Esophagus (tissue), 2 donors: ENCODE measurements around the gene GOLGA6L1. TPM values are rescaled to one million over a fixed set of nuclear protein-coding genes. Genes with fewer than 3 reads are reported as not detected.
"Not testable (repeated sequence)": the region's sequence is repeated elsewhere in the genome, so short reads cannot be mapped to it uniquely, and the experiment has no call there.

ENCODE experiments used
- H3K27ac ChIP-seq, 2 donors: one replicate each; pipeline ENCODE4 v1.5.1; 2013; ENCODE audit warnings: low read depth in 2 of 2, mild to moderate bottlenecking in 2 of 2, inconsistent platforms in 1 of 2, low read length in 1 of 2, moderate library complexity in 1 of 2
- H3K27me3 ChIP-seq, 2 donors: one replicate each; pipeline ENCODE4 v1.6.1; 2013; ENCODE audit warnings: low read length in 2 of 2, control low read depth in 1 of 2, mild to moderate bottlenecking in 1 of 2; ENCODE audit not compliant: insufficient read depth in 2 of 2, control insufficient read depth in 1 of 2
- H3K36me3 ChIP-seq, 2 donors: one replicate each; pipeline ENCODE4 v1.6.1; 2013; ENCODE audit warnings: low read length in 1 of 2; ENCODE audit not compliant: control insufficient read depth in 2 of 2, insufficient read depth in 2 of 2
- H3K4me1 ChIP-seq, 2 donors: one replicate each; pipeline ENCODE4 v1.6.1; 2013; ENCODE audit warnings: low read length in 1 of 2; ENCODE audit not compliant: control insufficient read depth in 2 of 2, insufficient read depth in 2 of 2
- H3K4me3 ChIP-seq, 2 donors: one replicate each; pipeline ENCODE4 v1.5.1; 2013; ENCODE audit warnings: low read length in 2 of 2, mild to moderate bottlenecking in 2 of 2, low read depth in 1 of 2, moderate library complexity in 1 of 2
- H3K9me3 ChIP-seq, 2 donors: one replicate each; pipeline ENCODE4 v1.6.1; 2013; ENCODE audit warnings: mild to moderate bottlenecking in 2 of 2, low read depth in 1 of 2, low read length in 1 of 2, moderate library complexity in 1 of 2; ENCODE audit not compliant: control insufficient read depth in 2 of 2, insufficient read depth in 1 of 2
- WGBS, 2 donors: extraction: QIAGEN DNeasy Blood & Tissue Kit; methylation state at CpG; one replicate each; pipeline ENCODE4 v1.1.7; 2013; 5-methylcytosine and 5-hydroxymethylcytosine counted together
- polyA plus RNA-seq, 2 donors: library from polyadenylated mRNA; stranded (reverse); fragments of 200-250 nt; gene quantifications; one replicate each; pipeline ENCODE4 v1.2.3, GENCODE V29; 2013
- donor health status: healthy with polysubstance abuse.
- donor health status: Bipolar disorder and iron deficiency.

Gene GOLGA6L1, protein sequence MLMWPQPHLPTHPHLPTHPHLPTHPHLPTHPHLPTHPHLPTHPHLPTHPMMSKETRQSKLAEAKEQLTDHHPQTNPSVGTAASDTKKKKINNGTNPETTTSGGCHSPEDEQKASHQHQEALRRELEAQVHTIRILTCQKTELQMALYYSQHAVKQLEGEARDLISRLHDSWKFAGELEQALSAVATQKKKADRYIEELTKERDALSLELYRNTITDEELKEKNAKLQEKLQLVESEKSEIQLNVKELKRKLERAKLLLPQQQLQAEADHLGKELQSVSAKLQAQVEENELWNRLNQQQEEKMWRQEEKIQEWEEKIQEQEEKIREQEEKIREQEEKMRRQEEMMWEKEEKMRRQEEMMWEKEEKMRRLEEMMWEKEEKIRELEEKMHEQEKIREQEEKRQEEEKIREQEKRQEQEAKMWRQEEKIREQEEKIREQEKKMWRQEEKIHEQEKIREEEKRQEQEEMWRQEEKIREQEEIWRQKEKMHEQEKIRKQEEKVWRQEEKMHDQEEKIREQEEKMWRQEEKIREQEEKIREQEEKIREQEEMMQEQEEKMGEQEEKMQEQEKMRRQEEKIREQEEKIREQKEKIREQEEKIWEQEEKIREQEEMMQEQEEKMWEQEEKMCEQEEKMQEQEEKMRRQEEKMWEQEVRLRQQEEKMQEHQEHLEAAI
- polyA plus RNA-seq, result not detected

DNA sequence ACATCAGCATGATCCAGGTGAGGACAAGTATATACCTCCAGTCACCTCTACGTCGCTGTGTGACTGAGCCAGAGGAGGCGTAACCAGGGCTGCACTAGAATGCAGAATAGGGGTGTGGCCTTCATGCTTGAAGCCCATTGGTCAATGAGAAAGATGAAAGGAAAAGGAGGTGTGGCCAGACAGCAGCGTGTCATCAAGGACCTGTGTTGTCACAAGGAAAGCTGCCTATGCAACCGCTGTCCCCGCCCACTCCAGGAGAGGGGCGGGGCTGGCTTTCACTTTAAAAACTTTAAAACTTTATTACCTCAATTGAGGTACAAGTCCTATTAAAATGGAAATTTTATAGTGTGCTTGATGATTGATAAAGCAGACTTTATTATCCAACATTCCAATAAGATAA lies at the start of gene GOLGA6L1:
TSS of gene GOLGA6L1 (minus strand) at position 101 of the 400 bp plus-strand sequence. CDS start at position 10, 91 bp downstream.
- not testable (repeated sequence) for H3K4me3 ChIP-seq

DNA sequence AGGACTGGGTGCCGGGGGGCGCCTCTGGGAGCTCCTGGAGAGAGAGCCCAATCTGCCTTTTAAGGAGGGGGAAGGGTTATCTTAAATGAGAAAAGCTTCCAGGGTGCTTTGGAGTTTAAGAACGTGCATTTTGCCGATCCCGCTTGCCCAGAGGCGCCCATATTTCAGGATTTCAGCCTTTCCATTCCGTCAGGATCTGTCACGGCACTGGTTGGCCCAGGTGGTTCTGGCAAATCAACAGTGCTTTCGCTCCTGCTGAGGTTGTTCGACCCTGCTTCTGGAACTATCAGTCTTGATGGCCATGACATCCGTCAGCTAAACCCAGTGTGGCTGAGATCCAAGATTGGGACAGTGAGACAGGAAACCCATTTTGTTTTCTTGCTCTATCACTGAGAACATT lies 44.6 kb upstream of the GOLGA6L1 start:
- not testable (repeated sequence) for H3K27ac ChIP-seq, H3K4me1 ChIP-seq, H3K36me3 ChIP-seq, H3K9me3 ChIP-seq, H3K27me3 ChIP-seq, H3K4me3 ChIP-seq
- WGBS, 2 donors, result 88% methylated on average over 9 of the region's 11 CpGs

More for the DNA sequence above, at the start of gene GOLGA6L1:
- H3K27ac ChIP-seq, H3K27me3 ChIP-seq, H3K36me3 ChIP-seq, H3K4me1 ChIP-seq, H3K9me3 ChIP-seq: not testable (repeated sequence)
- no CpG with 5 or more reads among the region's 7 CpGs for WGBS, 2 donors

GRCh38 chr15:23180547-23180927 lies 43.9 kb upstream of the GOLGA6L1 start:
- H3K27me3 ChIP-seq, H3K27ac ChIP-seq, H3K9me3 ChIP-seq, H3K36me3 ChIP-seq, H3K4me3 ChIP-seq, H3K4me1 ChIP-seq: not testable (repeated sequence)
- WGBS, 2 donors, result 87 to 91% methylated on average over 16 of the region's 16 CpGs

DNA sequence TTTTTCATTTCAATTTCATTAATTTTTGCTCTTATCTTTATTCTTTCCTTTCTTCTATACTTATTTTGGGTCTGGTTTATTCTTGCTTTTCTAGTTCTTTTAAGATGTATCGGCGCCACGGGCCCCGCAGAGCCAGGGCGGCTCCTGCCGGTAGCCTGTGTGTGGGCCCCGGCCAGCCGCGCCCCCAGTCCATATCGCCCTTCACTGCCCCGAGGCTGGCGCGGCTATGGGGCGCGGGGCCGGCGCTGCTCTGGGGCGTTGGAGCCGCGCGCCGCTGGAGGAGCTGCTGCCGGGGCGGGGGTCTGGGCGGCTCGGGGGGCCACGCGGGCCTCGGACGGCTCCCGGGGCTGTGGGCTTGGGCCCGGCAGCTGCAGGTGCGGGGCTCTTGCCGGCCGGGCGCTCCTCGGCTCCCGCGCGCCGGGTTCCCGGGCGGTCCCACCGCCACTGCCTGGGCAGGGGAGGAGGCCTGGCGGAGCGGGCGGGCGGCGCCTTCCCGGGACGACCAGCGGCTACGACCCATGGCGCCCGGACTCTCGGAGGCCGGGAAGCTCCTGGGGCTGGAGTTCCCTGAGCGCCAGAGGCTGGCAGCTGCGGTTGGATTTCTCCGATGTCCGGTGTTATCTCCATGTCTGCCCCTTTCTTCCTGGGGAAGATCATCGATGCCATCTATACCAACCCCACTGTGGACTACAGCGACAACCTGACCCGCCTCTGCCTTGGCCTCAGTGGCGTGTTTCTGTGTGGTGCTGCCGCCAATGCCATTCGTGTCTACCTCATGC lies 43.3 kb upstream of the GOLGA6L1 start:
- WGBS, 2 donors, result 22% methylated on average over 47 to 53 of the region's 67 CpGs
- H3K36me3 ChIP-seq, H3K27ac ChIP-seq, H3K9me3 ChIP-seq, H3K27me3 ChIP-seq, H3K4me1 ChIP-seq, H3K4me3 ChIP-seq: not testable (repeated sequence)

- H3K9me3 ChIP-seq, H3K4me3 ChIP-seq, H3K27ac ChIP-seq, H3K36me3 ChIP-seq, H3K27me3 ChIP-seq, H3K4me1 ChIP-seq: not testable (repeated sequence)
- WGBS, 2 donors, result 90% methylated on average over 15 to 20 of the region's 20 CpGs
These were observed 40.1 kb upstream of the GOLGA6L1 start for GRCh38 chr15:23176683-23177082.

DNA sequence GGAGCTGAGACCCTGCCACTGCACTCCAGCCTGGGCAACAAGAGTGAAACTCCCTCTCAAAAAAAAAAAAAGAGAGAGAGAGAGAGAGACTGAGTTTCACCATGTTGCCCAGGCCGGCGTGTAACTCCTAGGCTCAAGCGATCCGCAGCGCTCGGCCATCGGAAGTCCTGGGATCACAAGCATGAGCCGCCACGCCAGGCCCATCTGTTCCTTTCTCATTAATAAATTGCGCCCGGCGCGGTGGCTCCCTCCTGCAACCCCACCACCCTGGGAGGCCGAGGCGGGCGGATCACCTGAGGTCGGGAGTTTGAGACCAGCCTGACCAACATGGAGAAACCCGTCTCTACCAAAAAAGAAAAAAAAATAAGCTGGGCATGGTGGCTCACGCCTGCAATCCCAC lies 39.0 kb upstream of the GOLGA6L1 start:
- not testable (repeated sequence) for H3K9me3 ChIP-seq, H3K27me3 ChIP-seq, H3K27ac ChIP-seq, H3K4me1 ChIP-seq, H3K36me3 ChIP-seq, H3K4me3 ChIP-seq
- WGBS, 2 donors, result 95 to 97% methylated on average over 13 to 18 of the region's 19 CpGs

DNA sequence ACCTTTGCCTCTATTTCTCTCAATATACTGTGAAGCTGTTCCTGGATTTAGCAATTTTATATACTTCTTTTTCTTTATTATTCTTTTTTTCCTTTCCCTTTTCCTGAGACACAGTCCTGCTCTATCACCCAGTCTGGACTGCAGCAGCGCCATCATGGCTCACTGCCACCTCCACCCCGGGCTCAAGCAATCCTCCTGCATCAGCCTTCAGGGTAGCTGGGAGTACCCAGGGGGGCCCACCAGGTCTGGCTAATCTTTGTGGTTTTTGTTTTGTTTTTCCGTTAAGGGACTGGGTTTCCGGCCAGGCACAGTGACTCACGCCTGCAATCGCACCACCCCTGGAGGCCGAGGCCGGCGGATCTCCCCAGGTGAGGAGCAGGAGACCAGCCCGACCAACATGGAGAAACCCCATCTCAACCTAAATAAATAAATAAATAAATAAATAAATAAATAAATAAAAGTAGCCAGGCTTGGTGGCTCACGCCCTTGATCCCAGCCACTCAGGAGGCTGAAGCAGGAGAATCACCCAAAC lies 38.1 kb upstream of the GOLGA6L1 start:
- 75 to 81% methylated on average over 4 of the region's 11 CpGs for WGBS, 2 donors
- not testable (repeated sequence) for H3K4me3 ChIP-seq

DNA sequence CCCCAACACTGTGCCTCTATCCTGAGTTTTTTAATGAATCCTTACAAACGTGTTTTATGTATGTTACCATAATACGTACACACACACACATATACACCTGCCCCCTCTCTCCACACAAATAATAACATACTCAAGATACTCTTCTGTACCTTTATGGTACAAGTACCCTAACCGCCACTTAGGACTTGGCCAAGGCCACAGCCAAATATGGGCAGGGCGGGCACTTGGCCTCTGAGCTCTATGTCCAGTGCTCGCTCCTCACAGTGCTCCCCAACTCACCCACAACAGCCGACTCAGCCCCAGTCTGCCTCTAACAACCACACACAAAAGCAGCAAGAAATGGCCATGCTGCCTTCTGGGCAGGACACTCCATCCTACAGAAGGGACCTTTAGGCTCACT lies 3.8 kb downstream of the GOLGA6L1 start:
- H3K36me3 ChIP-seq, H3K4me3 ChIP-seq, H3K9me3 ChIP-seq, H3K27me3 ChIP-seq, H3K4me1 ChIP-seq, H3K27ac ChIP-seq: not testable (repeated sequence)
- 87 to 88% methylated on average over 2 to 3 of the region's 6 CpGs for WGBS, 2 donors

More for the DNA sequence above, 38.1 kb upstream of the GOLGA6L1 start:
- not testable (repeated sequence) for H3K27ac ChIP-seq, H3K27me3 ChIP-seq, H3K9me3 ChIP-seq, H3K36me3 ChIP-seq, H3K4me1 ChIP-seq

DNA sequence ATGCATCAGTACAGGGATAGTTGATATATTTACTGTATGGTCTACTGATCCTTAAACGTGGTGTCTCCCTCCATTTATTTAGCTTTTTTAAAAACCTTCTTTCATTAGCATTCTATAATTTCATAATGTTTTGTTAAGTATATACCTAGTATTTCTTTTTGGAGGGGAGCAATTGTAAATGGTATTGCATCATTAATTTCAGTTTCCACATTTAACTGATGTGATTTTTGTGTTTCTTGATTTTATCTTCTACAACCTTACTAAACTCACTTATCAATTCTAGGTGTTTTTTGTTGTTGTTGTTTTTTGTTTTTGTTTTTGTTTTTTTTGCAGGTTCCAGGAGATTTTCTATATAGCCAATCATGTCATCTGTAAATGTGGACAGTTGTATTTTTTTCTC lies 18.4 kb downstream of the GOLGA6L1 start:
- Histone ChIP-seq H3K4me1 (no peaks in the 10 kb centered on the region), H3K27ac (no peak overlapping the region)
- 58 to 74% methylated on average over 1 of the region's 1 CpG for WGBS, 2 donors

More for the DNA sequence above, 18.4 kb downstream of the GOLGA6L1 start:
- H3K9me3 ChIP-seq, result no peaks in the 10 kb centered on the region
- no peaks in the 10 kb centered on the region for H3K36me3 ChIP-seq
- no peaks in the 10 kb centered on the region for H3K27me3 ChIP-seq
- H3K4me3 ChIP-seq, result no peak overlapping the region
